GM12864 (cell line): ENCODE data around the gene BCL7C.
A peak's percentile ranks its signal among the peaks of the same experiment; 100 is the strongest.

Experiments used
- DNase-seq: peaks from one replicate; pipeline ENCODE4 v3.0.0-alpha.2; 2011; ENCODE audit warnings: low read depth
- H3K4me3 ChIP-seq: 2 replicates; pipeline ENCODE4 v1.5.1; 2011; ENCODE audit warnings: mild to moderate bottlenecking, low read depth, low read length, control low read depth
- TF ChIP-seq, protein P1 (sequence below): IDR thresholded peaks from 2 replicates; pipeline ENCODE4 v1.5.1; 2011; ENCODE audit warnings: low read depth, mild to moderate bottlenecking, moderate library complexity, low read length, control low read depth, inconsistent platforms; ENCODE audit errors: missing control alignments

BCL7C gene

DNA sequence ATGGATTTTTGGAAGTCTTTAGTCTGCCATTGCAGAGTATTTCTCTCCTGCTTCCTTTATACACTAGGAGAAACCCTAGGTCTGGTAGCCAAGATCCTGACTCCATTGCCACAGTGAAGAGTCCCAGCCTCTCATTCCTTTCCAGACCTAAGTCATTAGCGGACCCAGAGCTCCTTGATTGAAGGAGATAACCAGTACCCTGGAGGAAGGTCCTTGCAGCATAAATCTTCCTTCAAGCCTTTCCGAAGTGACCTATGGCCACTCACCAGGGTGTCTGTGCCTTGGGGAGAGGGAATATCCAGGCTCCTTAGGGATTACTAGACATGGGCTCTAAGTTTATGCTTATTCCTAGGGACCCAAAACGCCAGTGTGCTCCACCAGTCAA is 35.8 kb downstream of the BCL7C start:
- DNase-seq = no peak
- no peak overlapping the region for H3K4me3 ChIP-seq
- TF ChIP-seq, protein P1, sequence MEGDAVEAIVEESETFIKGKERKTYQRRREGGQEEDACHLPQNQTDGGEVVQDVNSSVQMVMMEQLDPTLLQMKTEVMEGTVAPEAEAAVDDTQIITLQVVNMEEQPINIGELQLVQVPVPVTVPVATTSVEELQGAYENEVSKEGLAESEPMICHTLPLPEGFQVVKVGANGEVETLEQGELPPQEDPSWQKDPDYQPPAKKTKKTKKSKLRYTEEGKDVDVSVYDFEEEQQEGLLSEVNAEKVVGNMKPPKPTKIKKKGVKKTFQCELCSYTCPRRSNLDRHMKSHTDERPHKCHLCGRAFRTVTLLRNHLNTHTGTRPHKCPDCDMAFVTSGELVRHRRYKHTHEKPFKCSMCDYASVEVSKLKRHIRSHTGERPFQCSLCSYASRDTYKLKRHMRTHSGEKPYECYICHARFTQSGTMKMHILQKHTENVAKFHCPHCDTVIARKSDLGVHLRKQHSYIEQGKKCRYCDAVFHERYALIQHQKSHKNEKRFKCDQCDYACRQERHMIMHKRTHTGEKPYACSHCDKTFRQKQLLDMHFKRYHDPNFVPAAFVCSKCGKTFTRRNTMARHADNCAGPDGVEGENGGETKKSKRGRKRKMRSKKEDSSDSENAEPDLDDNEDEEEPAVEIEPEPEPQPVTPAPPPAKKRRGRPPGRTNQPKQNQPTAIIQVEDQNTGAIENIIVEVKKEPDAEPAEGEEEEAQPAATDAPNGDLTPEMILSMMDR = no peak

DNA sequence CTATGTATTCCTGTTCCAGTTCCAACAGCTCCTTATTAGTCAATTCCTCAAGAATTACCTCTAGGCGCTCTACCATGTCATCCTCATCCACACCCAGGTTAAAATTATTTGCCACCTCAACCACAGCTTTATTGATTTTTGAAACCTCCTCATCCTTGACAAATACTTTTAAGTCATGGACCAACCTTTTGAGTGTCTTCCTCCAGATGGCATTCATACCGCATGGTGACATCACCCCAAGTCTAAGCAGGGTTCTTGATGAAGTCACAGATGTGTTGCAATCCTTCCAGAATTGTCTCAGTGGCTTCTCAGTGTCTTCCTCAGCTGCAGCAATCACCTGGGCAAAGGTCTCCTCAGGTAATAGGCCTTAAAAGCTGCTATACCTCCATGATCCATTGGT is 40.1 kb downstream of the BCL7C start:
- DNase-seq = no peak
- TF ChIP-seq, protein P1 = no peak

DNA sequence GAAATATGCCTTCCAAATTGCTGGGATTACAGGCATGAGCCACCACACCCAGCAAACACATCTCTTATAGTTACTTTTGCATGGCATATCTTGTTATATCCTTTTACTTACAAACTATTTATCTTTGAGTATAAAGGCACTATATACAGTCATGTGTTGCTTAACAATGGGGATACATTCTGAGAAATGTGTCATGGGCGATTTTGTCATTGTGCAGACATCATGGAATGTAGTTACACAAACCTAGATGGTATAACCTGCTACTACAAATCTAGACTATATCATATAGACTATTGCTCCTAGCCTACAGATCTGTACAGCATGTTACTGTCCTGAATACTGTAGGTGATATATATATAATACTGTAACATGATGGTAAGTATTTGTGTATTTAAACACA is 43.6 kb downstream of the BCL7C start:
- TF ChIP-seq, protein P1 = no peak

More for the DNA sequence above, 40.1 kb downstream of the BCL7C start:
- H3K4me3 ChIP-seq = no peak overlapping the region

DNA sequence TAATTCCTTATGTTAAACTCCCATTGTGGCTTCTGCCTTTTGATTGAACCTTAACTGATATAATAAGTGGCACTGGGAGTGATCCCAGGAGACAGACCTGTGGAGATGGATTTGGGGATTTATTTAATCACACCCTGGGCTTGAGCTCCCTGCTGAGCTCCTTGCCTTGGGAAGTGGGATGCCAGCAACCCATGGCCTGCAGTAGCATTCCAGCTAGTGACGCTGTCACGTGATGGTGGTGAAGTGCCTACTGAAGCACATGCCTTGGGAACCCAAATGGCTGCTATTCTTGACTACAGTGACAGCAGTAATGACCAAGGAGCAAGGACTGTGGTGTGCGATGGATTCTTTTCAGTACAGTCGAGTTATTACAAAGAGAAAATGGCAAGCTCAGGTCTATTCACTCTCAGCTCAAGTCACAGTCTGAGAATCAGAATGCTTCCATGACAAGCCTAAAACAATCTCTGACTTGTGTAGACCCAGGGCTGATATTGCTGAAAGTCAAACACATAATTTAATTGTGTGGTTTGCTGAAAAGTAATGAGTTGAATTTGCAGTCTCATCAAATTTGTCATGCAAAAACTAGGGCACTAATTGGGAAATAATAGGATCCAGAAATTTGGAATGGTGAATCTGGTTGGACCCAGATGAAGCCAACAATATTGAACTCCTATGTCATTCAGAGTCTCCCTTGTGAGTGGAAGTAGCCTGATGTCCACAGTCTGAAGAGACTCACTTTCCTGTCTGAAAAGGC is 47.1 kb downstream of the BCL7C start:
- TF ChIP-seq, protein P1 = no peak
- no peak for DNase-seq
- H3K4me3 ChIP-seq = no peak overlapping the region

More for the DNA sequence above, 43.6 kb downstream of the BCL7C start:
- no peak overlapping the region for H3K4me3 ChIP-seq
- no peak for DNase-seq

DNA sequence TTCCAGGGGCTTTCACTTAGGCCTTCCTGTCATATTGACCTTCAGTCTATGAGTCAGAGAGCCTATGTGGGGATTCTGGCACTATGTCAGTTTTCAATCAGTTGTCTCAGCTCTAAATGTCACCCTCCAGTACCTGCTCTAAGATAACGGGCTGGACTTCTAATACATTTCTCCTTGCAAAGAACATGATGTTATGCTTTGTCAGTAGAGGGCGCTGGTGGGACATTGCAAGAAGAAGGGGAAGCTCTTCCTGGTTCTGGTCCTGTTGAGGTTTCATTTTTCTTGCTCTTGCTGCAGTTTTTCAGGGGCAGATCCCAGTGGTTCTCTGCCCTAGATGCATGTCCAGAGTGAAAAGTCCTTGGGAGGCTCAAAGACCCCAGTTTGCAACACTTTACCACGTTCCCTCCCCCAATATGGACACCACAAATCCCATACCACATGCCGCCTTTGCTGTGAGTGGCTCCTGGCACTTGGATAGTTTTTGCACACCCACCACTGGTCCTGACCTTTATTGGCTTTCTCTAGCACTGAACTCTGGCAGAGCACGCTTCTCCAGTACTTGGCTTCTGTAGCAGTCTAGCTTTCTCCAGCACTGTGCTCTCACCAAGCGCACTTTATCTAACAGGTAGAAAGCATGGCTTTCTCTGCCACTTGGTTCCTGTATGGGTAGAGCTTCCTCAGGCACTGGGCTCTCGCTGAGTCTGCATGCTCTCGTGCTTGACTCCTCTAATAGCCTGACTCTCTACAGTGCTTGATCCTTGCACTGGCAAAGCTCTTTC is 49.0 kb downstream of the BCL7C start:
- peak; percentile 89 for DNase-seq
- no peak overlapping the region for H3K4me3 ChIP-seq
- TF ChIP-seq, protein P1 = peak; percentile 93

DNA sequence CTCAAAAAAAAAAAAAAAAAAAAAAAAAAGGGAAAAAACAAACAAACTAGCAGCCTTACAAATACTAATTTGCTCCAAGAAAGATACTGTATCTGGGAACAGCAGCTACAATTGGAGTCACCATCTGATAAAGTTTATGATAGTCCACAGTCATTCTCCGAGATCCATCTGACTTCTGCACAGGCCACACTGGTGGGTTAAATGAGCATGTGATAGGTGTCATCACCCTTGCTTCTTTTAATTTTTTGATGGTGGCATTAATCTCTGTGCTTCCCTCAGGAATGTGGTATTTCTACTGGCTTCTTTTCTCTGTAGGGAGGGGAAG is 49.6 kb downstream of the BCL7C start:
- DNase-seq = no peak
- H3K4me3 ChIP-seq = no peak overlapping the region
- TF ChIP-seq, protein P1 = no peak
